Liver (tissue), 9 donors: ENCODE measurements around the gene COMMD2. TPM values are rescaled to one million over a fixed set of nuclear protein-coding genes. Genes with fewer than 3 reads are reported as not detected.

ENCODE experiments used
- DNase-seq: peaks from one replicate; pipeline ENCODE4 v3.0.0-alpha.2; 2017; ENCODE audit warnings: low spot score
- H3K27ac ChIP-seq, 2 donors: one replicate each; pipeline ENCODE4 v1.7.0; 2013; ENCODE audit warnings: inconsistent platforms in 2 of 2, low read length in 2 of 2, control low read depth in 1 of 2, low read depth in 1 of 2, mild to moderate bottlenecking in 1 of 2
- H3K27me3 ChIP-seq, 4 donors: one replicate each; pipeline versions ENCODE4 v1.6.1 to v1.7.0; 2013; ENCODE audit warnings: low read length in 3 of 4, inconsistent platforms in 1 of 4, mild to moderate bottlenecking in 1 of 4, moderate library complexity in 1 of 4; ENCODE audit not compliant: control insufficient read depth in 4 of 4, insufficient read depth in 4 of 4
- H3K36me3 ChIP-seq, 4 donors: one replicate each; pipeline versions ENCODE4 v1.6.1 to v1.7.0; 2013; ENCODE audit warnings: low read length in 3 of 4, mild to moderate bottlenecking in 3 of 4, low read depth in 1 of 4, moderate library complexity in 1 of 4; ENCODE audit not compliant: control insufficient read depth in 4 of 4, insufficient read depth in 3 of 4
- H3K4me1 ChIP-seq, 4 donors: one replicate each; pipeline versions ENCODE4 v1.6.1 to v1.7.0; 2013; ENCODE audit warnings: low read length in 3 of 4, mild to moderate bottlenecking in 3 of 4, moderate library complexity in 1 of 4; ENCODE audit not compliant: control insufficient read depth in 4 of 4, insufficient read depth in 4 of 4
- H3K4me3 ChIP-seq, 3 donors: one replicate each; pipeline versions ENCODE4 v1.6.1 to v1.7.0; 2013; ENCODE audit warnings: low read length in 3 of 3, control low read depth in 1 of 3, low read depth in 1 of 3, mild to moderate bottlenecking in 1 of 3
- H3K9ac ChIP-seq, 2 donors: one replicate each; pipeline ENCODE4 v1.7.0; 2013; ENCODE audit warnings: low read length in 2 of 2, mild to moderate bottlenecking in 2 of 2, moderate library complexity in 2 of 2, control low read depth in 1 of 2, low read depth in 1 of 2
- H3K9me3 ChIP-seq, 4 donors: one replicate each; pipeline versions ENCODE4 v1.6.1 to v1.7.0; 2013; ENCODE audit warnings: low read length in 3 of 4; ENCODE audit not compliant: control insufficient read depth in 4 of 4
- CTCF ChIP-seq: fragments of 150-350 bp; IDR thresholded peaks from 2 replicates; pipeline ENCODE4 v1.5.1; 2017; ENCODE audit warnings: improper control_type of control experiment, low read depth, low read length; ENCODE audit not compliant: missing input control
- EGR1 ChIP-seq, 2 donors: IDR thresholded peaks; 2 replicates each; pipeline ENCODE4 v1.6.1; 2016 to 2018; ENCODE audit warnings: antibody characterized with exemption in 2 of 2, low read depth in 2 of 2
- FOXA1 ChIP-seq: IDR thresholded peaks from 2 replicates; pipeline ENCODE4 v1.6.1; 2016; ENCODE audit warnings: antibody characterized with exemption
- FOXA2 ChIP-seq: IDR thresholded peaks from 2 replicates; pipeline ENCODE4 v1.6.1; 2016; ENCODE audit warnings: antibody characterized with exemption
- GABPA ChIP-seq, 2 donors: IDR thresholded peaks in 1 of 2; conservative IDR thresholded peaks in 1 of 2; 2 replicates each; pipeline ENCODE4 v1.6.1; 2016; ENCODE audit warnings: antibody characterized with exemption in 2 of 2, mild to moderate bottlenecking in 1 of 2, moderate library complexity in 1 of 2
- HNF4A ChIP-seq, 2 donors: conservative IDR thresholded peaks; 2 replicates each; pipeline ENCODE4 v1.6.1; 2016; ENCODE audit warnings: antibody characterized with exemption in 2 of 2, mild to moderate bottlenecking in 2 of 2
- HNF4G ChIP-seq: IDR thresholded peaks from 2 replicates; pipeline ENCODE4 v1.6.1; 2016; ENCODE audit warnings: antibody characterized with exemption
- JUND ChIP-seq, 2 donors: IDR thresholded peaks; 2 replicates each; pipeline ENCODE4 v1.6.1; 2016; ENCODE audit warnings: antibody characterized with exemption in 2 of 2
- MAX ChIP-seq: IDR thresholded peaks from 2 replicates; pipeline ENCODE4 v1.6.1; 2016; ENCODE audit warnings: antibody characterized with exemption
- NR2F2 ChIP-seq: IDR thresholded peaks from 2 replicates; pipeline ENCODE4 v1.6.1; 2016; ENCODE audit warnings: antibody characterized with exemption
- RAD21 ChIP-seq, 2 donors: IDR thresholded peaks; 2 replicates each; pipeline ENCODE4 v1.6.1; 2016; ENCODE audit warnings: antibody characterized with exemption in 2 of 2, mild to moderate bottlenecking in 2 of 2
- REST ChIP-seq: IDR thresholded peaks from 2 replicates; pipeline ENCODE4 v1.6.1; 2016; ENCODE audit warnings: antibody characterized with exemption, mild to moderate bottlenecking
- RXRA ChIP-seq, 2 donors: IDR thresholded peaks; 2 replicates each; pipeline ENCODE4 v1.6.1; 2017 to 2018; ENCODE audit warnings: antibody characterized with exemption in 2 of 2, mild to moderate bottlenecking in 1 of 2
- SP1 ChIP-seq: IDR thresholded peaks from 2 replicates; pipeline ENCODE4 v1.6.1; 2018; ENCODE audit warnings: antibody characterized with exemption, mild to moderate bottlenecking
- TAF1 ChIP-seq: conservative IDR thresholded peaks from 2 replicates; pipeline ENCODE4 v1.6.1; 2016; ENCODE audit warnings: antibody characterized with exemption, mild to moderate bottlenecking
- YY1 ChIP-seq: IDR thresholded peaks from 2 replicates; pipeline ENCODE4 v1.6.1; 2016; ENCODE audit warnings: antibody characterized with exemption, mild to moderate bottlenecking
- ZBTB33 ChIP-seq: IDR thresholded peaks from 2 replicates; pipeline ENCODE4 v1.6.1; 2016; ENCODE audit warnings: antibody characterized with exemption
- WGBS: extraction: QIAGEN DNeasy Blood & Tissue Kit; methylation state at CpG from one replicate; pipeline ENCODE4 v1.1.7; 2013; 5-methylcytosine and 5-hydroxymethylcytosine counted together
- polyA plus RNA-seq, 2 donors: library from polyadenylated mRNA; stranded (reverse) in 1 of 2; unstranded in 1 of 2; fragments of 200-250 nt in 1 of 2; fragments of >200 nt in 1 of 2; fragmentation: Nextera tagmentation in 1 of 2; extraction: Ambion mirVana in 1 of 2; gene quantifications; one replicate each; pipeline versions ENCODE4 v1.2.1 to v1.2.3, GENCODE V29; 2013 to 2015
- total RNA-seq, 2 donors: library from RNA; depleted of rRNA; stranded (reverse); fragments of >200 nt; gene quantifications; one replicate each; pipeline ENCODE4 v1.2.3, GENCODE V29; 2014
- donor health status: healthy.
- donor health status: healthy.
- donor health status: healthy.
- donor health status: healthy.
- donor health status: healthy.

The COMMD2 gene
- total and polyA plus RNA-seq, 4 donors, result 5.8 to 15.4 (median 11.2) TPM

- no peak for TF ChIP-seq MAX
Measured at GRCh38 chr3:149753717-149754116, 1.4 kb upstream of the COMMD2 start (continued).

GRCh38 chr3:149752788-149753136 is 473 bp upstream of the COMMD2 start:
- peak overlapping the region in 1 of 2 donors; percentile 63 for H3K9ac ChIP-seq

GRCh38 chr3:149751551-149751950 is 738 bp downstream of the COMMD2 start:
- DNase-seq, result no peak
- Histone ChIP-seq H3K27ac (no peak overlapping the region), H3K9me3 (no peaks in the 10 kb centered on the region), H3K4me3 (peak overlapping the region; percentile 68 to 100 (median 96)), H3K27me3 (no peaks in the 10 kb centered on the region), H3K9ac (peak overlapping the region; percentile 79 to 86), H3K4me1 (peaks cover 2 to 15% (median 9%) of the 10 kb centered on the region in 4 donors), H3K36me3 (peaks cover 6 to 17% (median 14%) of the 10 kb centered on the region in 4 donors)
- 25% methylated on average over 4 of the region's 4 CpGs for WGBS
- no peak for TF ChIP-seq MAX
- TF ChIP-seq TAF1, result no peak
- no peak for TF ChIP-seq JUND (IDR thresholded peaks at IDR 0.05)
- TF ChIP-seq EGR1 (IDR thresholded peaks at IDR 0.05; ENCODE audit: low read depth in 2 of 2), result no peak
- TF ChIP-seq CTCF, result no peak
- TF ChIP-seq FOXA1, result no peak
- no peak for TF ChIP-seq YY1
- no peak for TF ChIP-seq FOXA2
- no peak for TF ChIP-seq ZBTB33
- no peak for TF ChIP-seq HNF4A (conservative IDR thresholded peaks at IDR 0.05)
- no peak for TF ChIP-seq NR2F2
- no peak for TF ChIP-seq HNF4G
- TF ChIP-seq RXRA (IDR thresholded peaks at IDR 0.05), result no peak
- no peak for TF ChIP-seq GABPA (IDR thresholded peaks at IDR 0.05 in 1 of 2, conservative IDR thresholded peaks at IDR 0.05 in 1 of 2)

More at GRCh38 chr3:149752788-149753136, 473 bp upstream of the COMMD2 start:
- peak overlapping the region; percentile 68 to 100 (median 96) for H3K4me3 ChIP-seq
- H3K27me3 ChIP-seq, result no peaks in the 10 kb centered on the region
- no peak for DNase-seq
- peak overlapping the region in 1 of 2 donors; percentile 73 for H3K27ac ChIP-seq
- no peaks in the 10 kb centered on the region for H3K9me3 ChIP-seq
- peaks cover 2 to 15% (median 9%) of the 10 kb centered on the region in 4 donors for H3K4me1 ChIP-seq
- H3K36me3 ChIP-seq, result peaks cover 6 to 11% (median 8%) of the 10 kb centered on the region in 4 donors
- TF ChIP-seq SP1, result no peak
- TF ChIP-seq MAX, result peak; percentile 11
- no peak for TF ChIP-seq TAF1
- no peak for TF ChIP-seq RXRA (IDR thresholded peaks at IDR 0.05)
- TF ChIP-seq NR2F2, result no peak
- no peak for TF ChIP-seq RAD21 (IDR thresholded peaks at IDR 0.05)
- TF ChIP-seq REST, result no peak
- TF ChIP-seq YY1, result no peak
